Fibroblast of mammary gland (primary cell): ENCODE data around the gene ISM2.

Source experiments
- DNase-seq: peaks from one replicate; pipeline ENCODE4 v3.0.0-alpha.2; 2010; ENCODE audit warnings: low read depth
- H3K4me3 ChIP-seq: 2 replicates; pipeline ENCODE4 v1.5.1; 2011; ENCODE audit warnings: low read depth, mild to moderate bottlenecking, low read length, moderate library complexity; ENCODE audit not compliant: control insufficient read depth
- TF ChIP-seq, protein P1 (sequence below): conservative IDR thresholded peaks from 2 replicates; pipeline ENCODE4 v1.5.1; 2011; ENCODE audit warnings: low read depth, low read length, inconsistent platforms; ENCODE audit not compliant: control insufficient read depth, insufficient read depth

ISM2 gene

DNA sequence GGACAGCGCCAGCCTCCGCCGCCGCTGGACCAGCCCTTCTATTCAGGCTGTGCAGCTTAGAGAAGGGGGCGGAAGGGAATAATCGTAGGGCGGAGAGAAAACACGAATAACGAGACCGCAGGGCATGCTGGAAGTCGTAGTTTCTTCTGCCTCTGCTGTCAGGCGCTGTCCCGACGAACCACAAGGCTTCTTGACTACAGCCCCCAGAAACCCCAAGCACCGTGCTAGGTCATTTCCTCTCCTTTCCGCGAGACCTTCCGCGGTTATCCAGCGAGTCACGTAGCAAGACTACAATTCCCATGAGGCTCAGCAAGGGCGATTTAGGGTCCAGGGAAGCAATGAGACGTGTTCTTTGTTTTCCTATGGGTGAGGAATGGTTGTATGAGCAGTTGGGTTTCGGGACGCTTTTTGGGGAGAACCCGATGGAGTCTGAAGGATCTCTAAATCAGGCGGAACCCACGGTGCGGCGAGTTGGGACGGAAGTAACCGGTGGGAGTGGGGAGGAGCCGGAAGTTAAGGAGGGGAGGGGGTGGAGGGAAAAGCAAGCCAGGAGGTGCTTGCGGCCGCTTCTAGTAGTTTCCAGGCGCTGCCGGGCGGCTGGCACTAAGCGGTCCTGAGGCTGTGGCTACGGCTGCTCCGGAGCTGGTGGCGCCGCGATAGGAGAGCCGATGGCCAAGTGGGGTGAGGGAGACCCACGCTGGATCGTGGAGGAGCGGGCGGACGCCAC, 40.9 kb downstream of the ISM2 start, which contains the start of the genes AHSA1 and VIPAS39:
TSS of gene AHSA1 (plus strand) at position 572 of the 727 bp plus-strand sequence. CDS start at position 669, 97 bp downstream.
TSS of gene VIPAS39 (minus strand) at position 80 of the 727 bp plus-strand sequence. CDS start 3,499 bp downstream, outside the sequence.
- TF ChIP-seq, protein P1, sequence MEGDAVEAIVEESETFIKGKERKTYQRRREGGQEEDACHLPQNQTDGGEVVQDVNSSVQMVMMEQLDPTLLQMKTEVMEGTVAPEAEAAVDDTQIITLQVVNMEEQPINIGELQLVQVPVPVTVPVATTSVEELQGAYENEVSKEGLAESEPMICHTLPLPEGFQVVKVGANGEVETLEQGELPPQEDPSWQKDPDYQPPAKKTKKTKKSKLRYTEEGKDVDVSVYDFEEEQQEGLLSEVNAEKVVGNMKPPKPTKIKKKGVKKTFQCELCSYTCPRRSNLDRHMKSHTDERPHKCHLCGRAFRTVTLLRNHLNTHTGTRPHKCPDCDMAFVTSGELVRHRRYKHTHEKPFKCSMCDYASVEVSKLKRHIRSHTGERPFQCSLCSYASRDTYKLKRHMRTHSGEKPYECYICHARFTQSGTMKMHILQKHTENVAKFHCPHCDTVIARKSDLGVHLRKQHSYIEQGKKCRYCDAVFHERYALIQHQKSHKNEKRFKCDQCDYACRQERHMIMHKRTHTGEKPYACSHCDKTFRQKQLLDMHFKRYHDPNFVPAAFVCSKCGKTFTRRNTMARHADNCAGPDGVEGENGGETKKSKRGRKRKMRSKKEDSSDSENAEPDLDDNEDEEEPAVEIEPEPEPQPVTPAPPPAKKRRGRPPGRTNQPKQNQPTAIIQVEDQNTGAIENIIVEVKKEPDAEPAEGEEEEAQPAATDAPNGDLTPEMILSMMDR, result no peak
- DNase-seq, result peak; percentile 99
- peak within 1 kb of the TSS; percentile 100 for H3K4me3 ChIP-seq

- peak overlapping the region; percentile 100 for H3K4me3 ChIP-seq
- peak; percentile 42 for DNase-seq
- TF ChIP-seq, protein P1, result no peak
Observed at GRCh38 chr14:77457115-77457521, 41.5 kb downstream of the ISM2 start.

GRCh38 chr14:77455966-77456640, 42.5 kb downstream of the ISM2 start:
- TF ChIP-seq, protein P1, result no peak
- H3K4me3 ChIP-seq, result peak overlapping the region; percentile 100
- no peak for DNase-seq

DNA sequence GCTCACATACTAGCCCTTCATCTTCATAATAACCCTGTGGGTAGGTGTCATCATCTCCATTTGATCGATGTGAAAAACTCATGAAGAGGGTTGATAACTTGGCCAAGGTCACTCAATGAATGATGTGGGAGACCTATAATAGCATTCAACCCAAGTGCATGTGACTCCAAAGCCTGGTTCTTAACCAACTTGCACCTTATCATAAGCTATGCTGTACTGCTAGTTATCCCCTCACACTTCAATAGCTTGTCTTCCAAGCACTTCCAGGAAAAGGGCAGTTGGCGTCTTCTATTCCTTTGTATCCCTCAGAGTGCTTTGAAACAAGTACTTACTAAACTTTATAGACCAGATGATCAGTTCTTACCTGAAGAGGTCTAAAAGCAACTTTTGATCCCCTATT, 56.4 kb downstream of the ISM2 start:
- TF ChIP-seq, protein P1, result no peak
- DNase-seq, result no peak
- no peak overlapping the region for H3K4me3 ChIP-seq

GRCh38 chr14:77439861-77440260, 58.8 kb downstream of the ISM2 start:
- TF ChIP-seq, protein P1, result no peak
- H3K4me3 ChIP-seq, result no peak overlapping the region
- no peak for DNase-seq

DNA sequence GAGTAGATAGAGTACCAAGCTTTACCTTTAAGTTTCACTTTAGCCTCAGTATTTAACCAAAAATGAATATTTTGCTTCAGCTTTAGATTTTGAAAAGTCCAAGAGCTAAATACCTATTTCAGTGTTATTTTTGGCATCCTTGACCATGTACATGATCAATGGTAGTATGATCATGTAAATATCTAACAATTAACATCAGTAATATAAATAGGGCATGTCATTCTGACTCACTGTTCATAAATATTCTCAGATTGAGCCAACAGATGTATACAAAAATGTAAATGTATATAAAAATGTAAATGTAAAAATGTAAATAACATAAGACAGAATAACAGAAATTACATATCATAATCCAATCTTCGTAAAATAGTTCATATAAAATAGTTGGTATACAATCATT, 60.0 kb downstream of the ISM2 start:
- no peak overlapping the region for H3K4me3 ChIP-seq
- TF ChIP-seq, protein P1, result no peak
- no peak for DNase-seq
